GM12874 (cell line): Measurements from ENCODE around the gene ZNF135.

Source experiments
- TF ChIP-seq, protein P1 (sequence below): IDR thresholded peaks from 2 replicates; pipeline ENCODE4 v1.5.1; 2011; ENCODE audit warnings: low read depth, mild to moderate bottlenecking, control low read depth, low read length, moderate library complexity; ENCODE audit not compliant: insufficient read depth

Gene ZNF135

DNA sequence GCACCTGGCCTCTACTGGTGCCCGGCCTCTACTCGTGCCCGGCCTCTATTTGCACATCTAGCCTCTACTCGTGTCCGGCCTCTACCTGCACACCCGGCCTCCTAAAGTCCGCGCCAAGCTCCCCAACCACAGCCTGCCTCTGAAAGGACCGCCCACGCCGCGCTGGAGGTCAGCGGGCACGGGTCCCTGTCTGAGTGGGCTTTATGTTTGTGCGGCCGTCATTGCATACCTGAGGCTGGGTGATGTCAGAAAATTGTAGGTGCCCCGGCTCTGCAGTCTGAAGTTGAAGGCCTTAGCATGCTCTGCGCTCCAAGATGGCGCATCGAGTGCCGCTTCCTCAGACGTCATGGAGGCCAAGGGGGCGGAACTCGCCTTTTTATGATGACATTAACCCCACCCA lies 1.1 kb downstream of the ZNF135 start:
- TF ChIP-seq, protein P1, sequence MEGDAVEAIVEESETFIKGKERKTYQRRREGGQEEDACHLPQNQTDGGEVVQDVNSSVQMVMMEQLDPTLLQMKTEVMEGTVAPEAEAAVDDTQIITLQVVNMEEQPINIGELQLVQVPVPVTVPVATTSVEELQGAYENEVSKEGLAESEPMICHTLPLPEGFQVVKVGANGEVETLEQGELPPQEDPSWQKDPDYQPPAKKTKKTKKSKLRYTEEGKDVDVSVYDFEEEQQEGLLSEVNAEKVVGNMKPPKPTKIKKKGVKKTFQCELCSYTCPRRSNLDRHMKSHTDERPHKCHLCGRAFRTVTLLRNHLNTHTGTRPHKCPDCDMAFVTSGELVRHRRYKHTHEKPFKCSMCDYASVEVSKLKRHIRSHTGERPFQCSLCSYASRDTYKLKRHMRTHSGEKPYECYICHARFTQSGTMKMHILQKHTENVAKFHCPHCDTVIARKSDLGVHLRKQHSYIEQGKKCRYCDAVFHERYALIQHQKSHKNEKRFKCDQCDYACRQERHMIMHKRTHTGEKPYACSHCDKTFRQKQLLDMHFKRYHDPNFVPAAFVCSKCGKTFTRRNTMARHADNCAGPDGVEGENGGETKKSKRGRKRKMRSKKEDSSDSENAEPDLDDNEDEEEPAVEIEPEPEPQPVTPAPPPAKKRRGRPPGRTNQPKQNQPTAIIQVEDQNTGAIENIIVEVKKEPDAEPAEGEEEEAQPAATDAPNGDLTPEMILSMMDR: no peak

DNA sequence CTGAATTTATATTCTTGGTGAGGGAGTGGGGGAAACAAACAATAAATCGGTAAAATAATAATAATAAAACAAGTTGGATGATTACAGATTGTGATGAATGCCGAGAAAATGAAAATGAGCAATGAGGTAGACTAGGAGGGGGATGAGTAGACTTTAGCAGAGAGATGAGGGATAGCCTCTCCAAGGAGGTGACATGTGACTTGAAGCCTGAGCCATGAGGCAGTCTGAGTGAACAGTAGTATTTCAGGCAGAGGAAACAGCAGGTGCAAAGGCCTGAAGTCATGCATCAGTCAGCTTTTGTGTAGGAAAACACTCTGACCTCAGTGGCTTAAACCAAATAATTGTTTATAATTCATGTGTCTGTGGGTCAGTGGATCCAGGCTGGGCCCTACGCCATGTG lies 4.6 kb downstream of the ZNF135 start:
- TF ChIP-seq, protein P1: no peak

DNA sequence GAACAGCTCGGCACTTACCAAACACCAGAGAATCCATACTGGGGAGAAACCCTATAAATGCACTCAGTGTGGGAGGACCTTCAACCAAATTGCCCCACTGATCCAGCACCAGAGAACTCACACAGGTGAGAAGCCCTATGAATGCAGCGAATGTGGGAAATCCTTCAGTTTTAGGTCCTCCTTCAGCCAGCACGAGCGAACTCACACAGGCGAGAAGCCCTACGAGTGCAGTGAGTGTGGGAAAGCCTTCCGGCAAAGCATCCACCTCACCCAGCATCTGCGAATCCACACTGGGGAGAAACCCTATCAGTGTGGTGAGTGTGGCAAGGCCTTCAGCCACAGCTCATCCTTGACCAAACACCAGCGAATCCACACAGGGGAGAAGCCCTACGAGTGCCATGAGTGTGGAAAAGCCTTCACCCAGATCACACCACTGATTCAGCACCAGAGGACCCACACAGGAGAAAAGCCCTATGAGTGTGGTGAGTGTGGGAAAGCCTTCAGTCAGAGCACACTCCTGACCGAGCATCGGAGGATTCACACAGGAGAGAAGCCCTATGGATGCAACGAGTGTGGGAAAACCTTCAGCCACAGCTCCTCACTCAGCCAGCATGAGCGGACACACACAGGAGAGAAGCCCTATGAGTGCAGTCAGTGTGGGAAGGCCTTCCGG lies 8.3 kb downstream of the ZNF135 start:
- TF ChIP-seq, protein P1: no peak

DNA sequence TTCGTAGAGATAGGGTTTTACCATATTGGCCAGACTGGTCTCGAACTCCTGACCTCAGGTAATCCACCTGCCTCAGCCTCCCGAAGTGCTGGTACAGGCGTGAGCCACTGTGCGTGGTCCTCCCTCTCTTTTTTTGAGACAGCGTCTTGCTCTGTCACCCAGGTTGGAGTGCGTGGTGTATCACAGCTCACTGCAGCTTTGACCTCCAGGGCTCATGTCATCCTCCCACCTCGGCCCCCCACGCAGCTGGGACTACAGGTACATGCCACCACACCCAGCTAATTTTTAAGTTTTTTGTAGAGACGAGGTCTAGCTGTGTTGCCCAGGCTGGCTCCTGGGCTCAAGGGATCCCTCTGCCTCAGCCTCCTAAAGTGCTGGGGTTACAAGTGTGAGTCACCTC lies 20.7 kb downstream of the ZNF135 start:
- TF ChIP-seq, protein P1: no peak

DNA sequence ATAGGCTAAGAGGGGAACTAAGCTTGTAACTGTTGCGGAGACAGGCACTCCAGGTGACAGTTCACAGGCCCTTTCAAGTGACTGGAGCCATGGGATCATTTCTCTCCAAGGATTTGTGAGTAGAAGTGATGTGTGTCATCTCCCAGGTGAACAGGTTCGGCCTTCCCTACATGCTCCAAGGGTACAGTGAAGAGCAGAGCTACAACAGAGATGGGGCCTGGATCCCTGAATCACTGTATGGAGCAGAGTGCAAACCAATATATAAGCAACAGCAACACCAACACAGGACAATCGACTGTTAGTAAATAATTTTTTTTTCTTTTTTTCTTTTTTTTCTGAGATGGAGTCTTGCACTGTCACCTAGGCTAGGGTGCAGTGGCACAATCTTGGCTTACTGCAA lies 23.9 kb downstream of the ZNF135 start:
- TF ChIP-seq, protein P1: no peak

DNA sequence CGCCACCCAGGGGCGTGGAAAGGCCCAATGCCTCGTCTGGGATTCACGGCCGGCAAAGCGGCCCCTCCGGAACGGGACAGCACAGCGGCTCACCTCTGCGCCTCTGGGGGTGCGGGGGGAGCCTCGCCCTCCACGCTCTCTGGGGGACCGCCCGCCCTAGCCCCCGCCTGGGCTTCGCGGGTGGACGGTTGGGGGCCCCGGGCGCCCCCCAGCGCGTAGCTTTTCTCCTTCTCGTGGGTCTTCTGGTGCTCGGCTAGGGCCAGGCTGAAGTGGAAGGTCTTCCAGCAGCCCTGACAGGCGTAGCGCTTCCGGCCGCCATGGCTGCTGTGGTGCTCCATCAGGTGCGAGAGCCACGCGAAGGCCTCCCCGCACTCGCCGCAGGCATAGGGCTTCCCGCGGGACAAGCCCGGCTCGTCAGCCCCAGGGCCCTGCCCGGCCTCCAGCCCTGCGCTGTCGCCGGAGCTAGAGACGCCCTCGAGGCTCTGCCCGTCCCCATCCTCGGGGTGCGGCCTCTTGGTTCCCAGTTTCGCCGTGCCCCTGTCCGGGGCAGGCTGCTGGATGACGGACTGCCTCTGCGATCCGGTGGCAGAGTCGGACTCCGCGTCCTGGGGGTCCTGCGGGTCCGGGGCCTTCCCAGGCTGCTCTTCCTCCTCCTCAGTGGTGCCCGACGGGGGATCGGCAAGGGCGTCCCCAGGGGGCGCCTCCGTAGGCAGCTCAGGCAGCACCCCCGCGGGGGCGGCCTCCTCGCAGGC lies 25.7 kb downstream of the ZNF135 start:
- TF ChIP-seq, protein P1: no peak

DNA sequence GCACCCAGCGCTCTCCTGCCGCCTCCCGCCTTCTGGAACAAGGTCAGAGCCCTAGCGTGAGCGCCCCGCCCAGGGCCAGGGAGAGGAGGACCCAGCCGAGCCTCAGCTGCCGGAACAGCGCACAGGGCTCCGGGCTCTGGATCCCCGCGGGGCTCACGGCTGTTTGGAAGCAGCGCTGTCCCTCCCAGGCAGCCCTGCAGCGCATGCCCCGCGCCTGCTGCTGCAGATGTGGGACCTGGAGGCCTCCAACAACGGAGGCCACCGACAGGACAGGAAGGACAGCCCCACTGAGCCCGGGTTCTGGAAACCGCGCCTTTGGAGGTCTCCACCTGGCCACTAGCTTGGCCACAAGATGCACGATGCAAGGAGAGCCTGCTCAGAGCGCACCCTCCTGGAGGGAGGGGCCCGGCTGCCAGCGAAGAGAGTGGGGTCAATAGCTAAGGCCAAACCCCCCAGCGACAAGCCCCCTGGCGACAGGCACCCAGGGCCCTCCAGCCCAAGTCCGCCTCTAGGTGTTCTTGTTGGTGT lies 26.3 kb downstream of the ZNF135 start:
- TF ChIP-seq, protein P1: no peak
